NAMALWA (cell line): ENCODE measurements around the gene FOXA3.
A peak's percentile ranks its signal among the peaks of the same experiment; 100 is the strongest.
"Not testable (repeated sequence)": the region's sequence is repeated elsewhere in the genome, so short reads cannot be mapped to it uniquely, and the experiment has no call there.

ENCODE experiments used
- DNase-seq: peaks from one replicate; pipeline ENCODE4 v3.0.0-alpha.2; 2015; ENCODE audit warnings: low spot score

The FOXA3 gene

DNA sequence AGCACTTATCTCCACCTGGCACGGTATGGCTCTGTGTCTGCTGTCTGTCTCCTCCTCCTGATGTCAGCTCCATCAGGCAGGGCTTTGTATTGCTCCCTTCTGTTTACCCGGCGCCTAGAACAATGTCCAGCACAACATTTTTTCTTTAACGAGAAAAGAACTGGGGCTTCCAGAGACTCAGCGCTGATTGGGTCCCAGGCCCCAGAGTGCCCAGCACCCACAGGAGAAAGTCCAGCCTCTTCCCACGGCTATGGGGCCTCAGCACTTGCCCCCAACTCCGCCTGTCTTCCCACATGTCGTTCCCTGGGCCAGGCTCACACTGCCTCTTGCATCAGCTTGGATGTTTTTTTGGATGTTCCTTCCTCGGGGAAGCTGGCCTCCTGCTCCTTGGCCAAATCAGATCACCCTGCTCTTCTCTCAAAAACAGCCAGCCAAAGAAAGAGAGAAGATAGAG lies 31.4 kb downstream of the FOXA3 start:
- DNase-seq, result no peak

- not testable (repeated sequence) for DNase-seq
These were observed 32.0 kb downstream of the FOXA3 start for GRCh38 chr19:45895983-45896599.

- no peak for DNase-seq
These were observed 33.2 kb downstream of the FOXA3 start for GRCh38 chr19:45897261-45897812.

DNA sequence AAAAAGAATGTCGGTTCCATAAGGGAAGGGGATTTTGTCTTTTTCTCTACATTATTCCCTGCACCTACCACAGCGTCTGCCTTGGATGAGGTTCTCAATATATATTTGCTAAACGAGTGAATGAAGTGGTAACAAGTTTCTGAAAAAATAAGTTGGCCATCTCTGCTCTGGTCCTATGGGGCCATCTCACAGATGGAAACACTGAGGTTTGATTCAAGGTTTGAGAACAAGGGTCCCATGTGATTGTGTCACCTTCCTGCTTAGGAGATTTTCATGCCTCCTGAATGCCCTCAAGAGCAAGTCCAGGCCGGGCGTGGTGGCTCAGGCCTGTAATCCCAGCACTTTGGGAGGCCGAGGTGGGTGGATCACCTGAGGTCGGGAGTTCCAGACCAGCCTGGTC lies 35.1 kb downstream of the FOXA3 start:
- no peak for DNase-seq

- DNase-seq, result no peak
These were observed 35.9 kb downstream of the FOXA3 start for GRCh38 chr19:45899919-45900589.

DNA sequence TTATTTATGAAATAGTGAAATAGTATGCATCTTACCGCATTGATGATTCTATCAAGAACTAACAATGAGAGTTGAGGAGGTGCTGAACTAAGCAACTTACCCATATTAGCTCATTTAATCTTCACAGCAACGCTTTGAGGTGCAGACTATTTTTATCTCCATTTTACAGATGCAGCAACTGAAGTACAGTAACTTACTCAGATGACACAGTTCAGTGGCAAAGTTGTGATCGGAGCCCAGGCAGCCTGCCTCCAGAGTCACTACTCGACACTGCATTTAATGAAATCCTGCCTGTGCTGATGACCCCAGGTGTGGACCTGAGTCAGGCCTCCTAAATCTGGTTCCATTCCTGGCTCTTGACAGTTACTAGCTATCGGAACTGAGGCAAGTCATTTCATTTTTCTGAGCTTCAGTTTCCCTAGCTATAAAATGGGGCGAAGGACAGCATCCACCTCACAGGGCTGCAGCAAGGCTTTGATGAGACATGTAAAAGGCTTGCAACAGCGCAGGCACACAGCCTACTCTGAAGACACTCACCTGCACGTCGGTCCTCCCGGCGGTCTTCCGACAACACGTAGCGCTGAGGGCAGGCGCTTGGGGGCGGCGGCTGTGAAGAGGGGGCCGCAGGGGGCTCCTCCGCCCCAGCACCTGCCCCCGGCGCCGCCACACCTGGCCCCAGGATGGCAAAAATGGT lies 36.8 kb downstream of the FOXA3 start:
- peak; percentile 40 for DNase-seq

GRCh38 chr19:45901432-45901911 lies 37.3 kb downstream of the FOXA3 start:
- DNase-seq, result no peak

GRCh38 chr19:45901912-45902650 lies 38.0 kb downstream of the FOXA3 start, which contains the start of gene MYPOP:
TSS of gene MYPOP (minus strand) at chr19:45902613. CDS start at chr19:45901773, 840 bp downstream.
- DNase-seq, result no peak

- DNase-seq, result peak; percentile 99
These were observed 38.8 kb downstream of the FOXA3 start for GRCh38 chr19:45902651-45903625.

- no peak for DNase-seq
These were observed 40.9 kb downstream of the FOXA3 start for GRCh38 chr19:45905011-45905410.

- DNase-seq, result no peak
These were observed 42.1 kb downstream of the FOXA3 start for GRCh38 chr19:45906221-45906620.

DNA sequence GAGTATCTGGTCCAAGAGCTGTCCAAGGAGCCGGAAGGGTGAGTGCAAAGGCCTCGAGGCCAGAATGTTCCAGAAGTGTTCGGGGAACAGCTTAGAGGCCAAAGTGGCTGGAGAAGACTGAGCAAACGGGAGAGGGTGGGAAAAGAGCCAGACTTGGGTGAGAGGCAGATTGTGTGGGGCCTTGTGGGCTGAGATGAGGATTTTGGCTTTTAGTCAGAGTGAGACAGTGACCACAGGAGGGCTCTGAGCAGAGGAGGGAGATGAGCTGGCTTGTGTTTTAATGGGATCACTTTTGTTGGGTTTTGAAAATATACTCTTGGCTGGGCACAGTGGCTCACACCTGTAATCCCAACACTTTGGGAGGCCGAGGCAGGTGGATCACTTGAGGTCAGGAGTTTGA lies 44.8 kb downstream of the FOXA3 start:
- DNase-seq, result no peak

- no peak for DNase-seq
These were observed 47.2 kb downstream of the FOXA3 start for GRCh38 chr19:45911291-45911690.

GRCh38 chr19:45913874-45914830 lies 50.0 kb downstream of the FOXA3 start, which contains the start of gene NANOS2:
TSS of gene NANOS2 (minus strand) at chr19:45914778. CDS start at chr19:45914693, 85 bp downstream.
- peak; percentile 44 for DNase-seq

DNA sequence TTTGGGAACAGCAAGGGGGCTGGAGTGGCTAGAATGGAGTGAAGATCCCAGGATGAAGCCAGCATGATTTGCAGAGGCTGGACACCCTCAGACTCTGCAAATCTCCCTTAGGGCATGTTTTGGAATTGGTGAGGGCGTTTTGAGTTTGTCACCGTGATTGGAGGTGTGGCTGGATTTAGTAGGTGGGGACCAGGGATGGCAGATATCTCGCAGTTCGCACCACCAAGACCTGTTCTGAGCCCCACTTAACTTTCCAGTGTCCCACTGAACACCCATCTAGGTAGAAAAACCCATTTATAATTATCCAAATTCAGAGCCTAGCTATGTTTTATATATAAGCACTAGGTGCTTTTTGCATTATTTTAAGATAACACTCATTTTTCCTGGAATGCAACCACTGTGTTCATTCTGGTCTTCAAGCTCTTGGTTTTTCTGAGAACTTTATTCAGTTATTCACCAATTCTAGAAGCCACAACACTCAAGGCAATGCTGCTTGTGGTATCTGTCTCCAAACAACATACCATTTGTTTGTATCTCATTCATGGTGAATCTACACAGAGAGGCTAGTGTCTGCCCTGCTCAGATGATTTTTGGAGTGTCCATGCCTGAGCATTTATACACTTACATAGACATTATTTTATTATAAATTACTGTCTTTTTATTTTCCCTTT lies 53.4 kb downstream of the FOXA3 start:
- no peak for DNase-seq

- DNase-seq, result no peak
These were observed 54.6 kb downstream of the FOXA3 start for GRCh38 chr19:45918721-45919120.

DNA sequence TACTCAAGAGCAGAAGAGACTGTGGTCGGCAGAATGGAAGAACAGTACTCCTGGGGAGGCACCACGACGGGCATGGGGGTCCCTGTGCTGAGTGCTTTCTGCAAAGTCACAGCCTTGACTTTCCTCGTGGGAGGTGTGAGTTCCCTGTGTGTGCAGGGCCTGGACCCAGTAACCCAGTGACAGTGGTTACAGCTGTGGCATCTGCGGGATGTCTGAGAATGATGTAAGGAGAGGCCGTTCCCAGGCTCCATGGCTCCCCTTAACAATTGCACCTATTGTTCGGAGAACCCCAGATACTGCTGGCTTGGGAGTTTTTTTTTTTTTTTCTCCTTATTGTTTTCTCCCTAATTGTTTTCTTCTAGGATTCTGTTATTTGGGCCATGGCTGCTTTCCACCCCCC lies 55.6 kb downstream of the FOXA3 start:
- DNase-seq, result no peak

DNA sequence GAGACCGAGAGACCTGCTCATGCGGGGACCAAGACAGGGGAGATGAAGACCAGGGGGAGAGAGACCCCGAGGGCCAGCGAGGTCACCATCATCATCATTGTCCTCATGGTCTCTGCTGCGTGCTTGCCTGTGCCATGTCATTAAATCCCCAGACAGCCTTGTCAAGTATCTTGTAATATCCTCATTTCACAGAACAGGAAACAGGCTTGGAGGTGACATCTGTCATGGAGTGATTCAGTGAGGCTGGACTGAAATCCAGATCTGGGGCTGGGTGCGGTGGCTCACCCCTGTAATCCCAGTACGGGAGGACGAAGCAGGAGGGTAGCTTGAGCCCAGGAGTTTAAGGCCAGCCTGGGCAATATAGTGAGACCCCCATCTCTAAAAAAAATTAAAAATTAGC lies 56.3 kb downstream of the FOXA3 start:
- no peak for DNase-seq

DNA sequence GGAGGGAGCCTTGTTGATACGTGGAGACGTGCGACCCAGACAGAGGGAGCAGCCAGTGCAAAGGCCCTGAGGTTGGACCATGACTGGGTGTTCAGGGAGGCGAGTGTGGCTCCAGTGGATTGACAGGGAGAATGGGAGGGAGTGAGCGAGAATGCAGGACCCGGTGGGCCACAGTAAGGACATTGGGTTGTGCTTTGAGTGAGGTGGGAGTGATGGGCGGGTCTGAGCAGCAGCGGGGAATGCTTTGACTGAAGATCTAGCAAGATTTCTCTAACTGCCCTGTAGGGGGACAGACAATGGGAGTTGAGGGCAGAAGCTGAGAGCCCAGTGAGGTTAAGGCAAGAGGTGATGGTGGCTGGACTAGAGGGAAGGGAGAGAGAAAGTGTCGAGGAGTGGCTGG lies 58.2 kb downstream of the FOXA3 start:
- peak; percentile 77 for DNase-seq
